HG03196 (cell line): Measurements from ENCODE around the gene NUDT9.
"Not testable (repeated sequence)": the region's sequence is repeated elsewhere in the genome, so short reads cannot be mapped to it uniquely, and the experiment has no call there.

Experiments
- ATAC-seq: cut with Tn5 transposase; IDR thresholded peaks from one replicate; pipeline ENCODE4 v1.9.1; 2021; ENCODE audit not compliant: unreplicated experiment

The NUDT9 gene

GRCh38 chr4:87422104-87423052 lies at the start of gene NUDT9:
Gene NUDT9 (plus strand): TSS chr4:87422573. CDS start chr4:87422906, 333 bp downstream.
- ATAC-seq: peak; percentile 88

GRCh38 chr4:87375719-87376291 lies 46.6 kb upstream of the NUDT9 start:
- no peak for ATAC-seq

GRCh38 chr4:87377816-87378215 lies 44.6 kb upstream of the NUDT9 start:
- ATAC-seq: no peak

GRCh38 chr4:87382116-87382515 lies 40.3 kb upstream of the NUDT9 start:
- ATAC-seq: no peak

DNA sequence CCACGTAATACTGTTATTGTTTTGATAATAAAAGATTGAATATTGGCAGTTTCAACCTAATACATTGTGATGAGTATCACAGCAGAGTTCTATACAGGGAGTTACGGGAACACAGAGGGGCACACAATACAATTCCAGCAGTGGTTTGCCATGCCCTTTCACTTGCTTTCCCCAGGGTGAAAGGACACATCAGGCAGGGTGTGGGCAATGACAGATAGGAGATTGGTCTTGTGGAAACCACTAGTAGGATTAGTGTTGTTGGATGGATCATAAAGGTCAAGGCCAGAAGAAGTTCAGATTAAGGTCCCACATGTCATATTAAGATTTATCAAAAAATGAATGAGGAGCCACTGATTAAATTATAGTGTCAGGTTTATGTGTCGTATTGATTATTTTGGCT lies 39.4 kb upstream of the NUDT9 start:
- ATAC-seq: no peak

GRCh38 chr4:87384466-87385132 lies 37.8 kb upstream of the NUDT9 start:
- ATAC-seq: not testable (repeated sequence)

DNA sequence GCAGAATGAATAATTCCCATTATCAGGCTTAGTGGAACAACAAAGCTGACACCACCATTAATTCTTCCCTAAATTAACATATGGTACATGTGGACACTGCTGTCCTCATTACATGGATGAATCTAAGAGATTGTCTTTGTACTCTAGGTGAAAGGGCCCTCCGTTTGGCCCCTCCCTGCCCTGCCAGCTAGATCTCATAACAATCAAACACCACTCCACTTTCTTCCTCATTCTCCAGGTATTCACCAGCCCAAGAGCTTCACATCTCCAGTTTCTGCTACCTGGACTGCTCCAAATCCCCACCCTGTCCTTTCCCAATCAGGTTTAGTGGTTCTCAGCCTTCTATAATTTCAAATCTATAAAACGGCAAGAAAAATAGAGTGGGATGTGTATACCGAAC lies 35.1 kb upstream of the NUDT9 start:
- ATAC-seq: no peak

DNA sequence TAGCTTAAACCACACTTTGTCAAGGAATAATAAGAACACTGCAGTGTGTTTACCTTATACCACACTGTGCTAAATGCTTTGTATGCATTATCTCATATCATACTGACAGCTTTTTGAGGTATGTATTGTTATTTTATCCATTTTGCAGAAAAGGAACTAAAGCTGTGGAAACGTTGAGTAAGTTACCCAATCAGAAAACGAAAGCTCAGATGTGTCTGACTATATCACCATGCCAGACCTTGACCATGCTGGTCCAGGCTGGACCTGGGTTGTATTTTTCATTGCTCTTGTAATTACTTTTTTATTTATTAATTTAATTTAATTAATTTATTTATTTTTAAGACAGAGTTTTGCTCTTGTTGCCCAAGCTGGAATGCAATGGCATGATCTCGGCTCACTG lies 33.5 kb upstream of the NUDT9 start:
- ATAC-seq: no peak

- ATAC-seq: not testable (repeated sequence)
These were observed 32.3 kb upstream of the NUDT9 start for GRCh38 chr4:87390055-87390454.

DNA sequence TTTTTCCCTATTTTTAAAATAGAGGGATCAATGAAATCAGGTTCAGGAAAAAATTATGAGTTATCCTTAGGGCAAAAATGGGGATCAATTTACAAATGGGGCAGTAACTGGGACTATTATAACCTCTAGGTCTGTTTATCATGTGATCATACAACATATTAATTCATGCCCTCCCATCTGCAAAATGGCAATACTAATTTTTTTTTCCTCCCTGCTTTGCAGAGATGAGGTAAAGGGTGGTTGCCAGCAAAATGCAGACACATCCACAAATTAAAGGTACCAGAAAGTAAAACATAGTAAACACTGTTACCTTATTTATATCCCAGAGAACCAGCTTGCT lies 31.9 kb upstream of the NUDT9 start:
- no peak for ATAC-seq

DNA sequence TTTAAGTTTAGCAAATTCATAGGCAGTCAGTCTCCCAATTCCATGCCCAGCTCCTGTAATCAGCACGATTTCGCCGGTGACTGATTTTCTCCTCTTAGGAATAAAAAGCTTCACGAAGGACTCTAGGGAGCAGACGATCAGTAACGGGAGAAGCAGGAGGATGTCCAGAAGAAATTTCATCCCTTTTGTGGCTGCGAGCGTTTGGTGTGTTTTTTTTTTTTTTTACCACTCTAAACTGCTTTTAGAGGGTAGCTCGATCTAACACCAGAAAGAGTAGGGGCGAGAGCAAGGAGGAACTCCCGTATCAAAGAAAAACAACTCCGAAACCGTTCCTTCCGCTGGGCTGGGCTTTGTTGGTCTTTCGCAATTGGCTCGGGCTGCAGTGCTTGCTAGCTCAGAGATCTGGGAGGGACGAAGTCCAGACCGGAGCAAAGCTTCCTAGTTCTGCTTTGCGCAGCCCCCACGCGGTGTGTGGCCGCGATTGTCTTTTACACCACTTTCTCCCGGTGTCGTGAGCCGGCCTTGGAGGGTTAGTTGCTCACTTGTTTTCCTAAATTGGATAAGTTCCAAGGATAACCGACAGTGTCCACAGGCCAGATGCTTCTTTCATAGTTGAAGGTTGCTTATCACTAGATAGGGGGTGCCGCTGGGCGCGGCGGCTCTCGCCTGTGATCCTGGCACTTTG lies 31.3 kb upstream of the NUDT9 start, which contains the start of gene HSD17B11:
TSS of gene HSD17B11 (minus strand) at position 298 of the 685 bp plus-strand sequence. CDS start at position 180, 118 bp downstream.
- ATAC-seq: peak; percentile 100

GRCh38 chr4:87391576-87392054 lies 30.8 kb upstream of the NUDT9 start:
- ATAC-seq: peak; percentile 1

DNA sequence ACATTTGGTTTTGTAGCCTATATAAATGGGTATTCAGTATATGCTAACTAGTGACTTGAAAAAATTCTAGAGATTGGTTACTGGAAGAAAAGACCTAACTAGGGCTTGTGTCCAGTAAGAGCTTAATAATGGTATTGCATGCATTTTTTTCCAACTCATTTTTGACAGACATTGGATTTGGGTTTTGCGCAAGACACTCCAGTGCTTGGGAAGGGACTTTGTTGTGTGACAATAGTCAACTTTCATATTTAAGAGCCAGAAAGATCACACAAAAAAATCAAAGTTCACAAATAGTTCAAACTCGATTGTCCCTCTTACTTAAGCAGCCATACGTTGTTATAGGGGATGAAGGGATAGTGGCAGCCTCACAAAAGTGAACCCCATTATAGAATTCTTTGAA lies 30.2 kb upstream of the NUDT9 start:
- no peak for ATAC-seq

- not testable (repeated sequence) for ATAC-seq
These were observed 27.3 kb upstream of the NUDT9 start for GRCh38 chr4:87395073-87395472.

GRCh38 chr4:87395851-87396250 lies 26.5 kb upstream of the NUDT9 start:
- not testable (repeated sequence) for ATAC-seq

GRCh38 chr4:87399148-87399547 lies 23.2 kb upstream of the NUDT9 start:
- no peak for ATAC-seq

DNA sequence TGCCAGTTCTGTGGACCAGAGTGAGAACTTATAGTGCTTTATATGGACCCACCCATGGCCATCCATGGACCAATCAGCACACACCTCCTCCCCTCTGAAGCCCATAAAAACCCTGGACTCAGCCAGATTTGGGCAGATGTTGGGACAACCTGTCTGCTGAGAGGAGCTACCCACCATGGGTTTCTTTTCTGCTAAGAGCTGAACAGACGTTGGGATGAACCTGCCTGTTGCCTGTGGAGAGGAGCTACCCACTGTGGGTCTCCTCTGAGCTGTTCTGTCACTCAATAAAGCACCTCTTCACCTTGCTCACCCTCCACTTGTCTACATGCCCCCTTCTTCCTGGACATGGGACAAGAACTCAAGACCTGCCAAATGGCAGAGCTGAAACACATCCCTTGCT lies 22.4 kb upstream of the NUDT9 start:
- ATAC-seq: no peak

DNA sequence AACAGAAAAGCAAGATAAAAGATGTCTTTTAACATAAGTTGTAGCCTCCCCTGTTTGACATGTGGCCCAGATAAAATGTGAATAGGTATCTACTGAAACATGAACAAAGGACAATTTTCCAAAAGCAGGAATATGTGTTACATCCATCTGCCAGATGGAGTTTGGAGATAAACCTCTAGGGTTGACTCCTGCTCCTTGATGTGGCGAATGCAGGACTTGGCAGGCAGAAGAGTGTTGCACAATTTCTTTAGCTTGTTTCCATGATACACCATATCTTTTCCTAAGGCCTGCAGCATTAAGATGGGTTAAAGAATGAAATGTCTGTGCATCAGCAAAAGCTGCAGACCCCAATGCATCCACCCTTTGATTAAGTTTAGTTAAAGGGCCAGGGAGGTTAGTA lies 18.6 kb upstream of the NUDT9 start:
- ATAC-seq: not testable (repeated sequence)

GRCh38 chr4:87405211-87405820 lies 17.1 kb upstream of the NUDT9 start:
- no peak for ATAC-seq

DNA sequence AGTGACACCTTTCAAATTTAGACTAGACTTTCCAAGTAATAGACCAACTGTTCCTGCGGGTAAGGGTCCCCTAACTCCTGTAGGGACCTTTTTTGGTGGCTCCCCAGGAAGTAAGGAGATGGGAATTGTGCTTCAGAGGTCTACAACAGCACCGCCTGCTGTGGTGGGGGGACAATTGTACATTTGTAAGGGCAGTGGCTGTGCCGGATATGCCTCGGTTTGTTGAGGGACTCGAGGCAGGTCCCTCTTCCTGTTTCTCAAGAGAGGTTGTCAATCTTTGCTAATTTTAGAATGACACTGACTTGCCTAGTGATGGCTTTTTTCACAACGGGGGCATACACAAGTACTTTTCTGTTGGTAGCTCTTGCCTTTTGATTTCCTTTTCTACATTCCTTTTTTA lies 15.9 kb upstream of the NUDT9 start:
- no peak for ATAC-seq

GRCh38 chr4:87406902-87407301 lies 15.5 kb upstream of the NUDT9 start:
- ATAC-seq: not testable (repeated sequence)
